Smooth muscle cell (in vitro differentiated cells): Measurements from ENCODE around the gene ADGRD2. TPM values are rescaled to one million over a fixed set of nuclear protein-coding genes. Genes with fewer than 3 reads are reported as not detected.
A peak's percentile ranks its signal among the peaks of the same experiment; 100 is the strongest.

ENCODE experiments used
- DNase-seq: peaks from one replicate; lab custom pipeline; 2025; ENCODE audit not compliant: unreplicated experiment; lab: John Stamatoyannopoulos, UW
- H2AFZ ChIP-seq: fragments of 200-600 bp; sonication (generic); 2 replicates; pipeline ENCODE4 v1.6.0; 2016; ENCODE audit warnings: antibody characterized with exemption, low read depth, mild to moderate bottlenecking
- H3F3A ChIP-seq: fragments of 200-600 bp; sonication (generic); 2 replicates; pipeline ENCODE4 v1.6.0; 2017; ENCODE audit warnings: antibody characterized with exemption, low read depth
- H3K27ac ChIP-seq: fragments of 200-600 bp; sonication (generic); 2 replicates; pipeline ENCODE4 v1.5.1; 2016; ENCODE audit warnings: low read depth, mild to moderate bottlenecking
- H3K27me3 ChIP-seq: fragments of 200-600 bp; sonication (generic); 2 replicates; pipeline ENCODE4 v1.6.1; 2016; ENCODE audit warnings: low read depth, mild to moderate bottlenecking
- H3K36me3 ChIP-seq: fragments of 200-600 bp; sonication (generic); 2 replicates; pipeline ENCODE4 v1.5.1; 2016; ENCODE audit warnings: low read depth
- H3K4me1 ChIP-seq: fragments of 200-600 bp; sonication (generic); 2 replicates; pipeline ENCODE4 v1.5.1; 2016; ENCODE audit warnings: low read depth
- H3K4me2 ChIP-seq: fragments of 200-600 bp; sonication (generic); 2 replicates; pipeline ENCODE4 v1.6.0; 2016; ENCODE audit warnings: mild to moderate bottlenecking
- H3K4me3 ChIP-seq: fragments of 200-600 bp; sonication (generic); 2 replicates; pipeline ENCODE4 v1.5.1; 2016; ENCODE audit warnings: mild to moderate bottlenecking
- H3K79me2 ChIP-seq: fragments of 200-600 bp; sonication (generic); 2 replicates; pipeline ENCODE4 v1.6.0; 2016; ENCODE audit warnings: low read depth, mild to moderate bottlenecking
- H3K9ac ChIP-seq: fragments of 200-600 bp; sonication (generic); 2 replicates; pipeline ENCODE4 v1.6.0; 2016; ENCODE audit warnings: low read depth
- H3K9me3 ChIP-seq: fragments of 200-600 bp; sonication (generic); replicated peaks from 2 replicates; pipeline ENCODE4 v1.5.1; 2016; ENCODE audit warnings: low read depth
- H4K20me1 ChIP-seq: fragments of 200-600 bp; sonication (generic); 2 replicates; pipeline ENCODE4 v1.6.0; 2016; ENCODE audit warnings: low read depth
- CTCF ChIP-seq: fragments of 200-600 bp; sonication (generic); IDR thresholded peaks from 2 replicates; pipeline ENCODE4 v1.5.1; 2017; ENCODE audit warnings: borderline replicate concordance, mild to moderate bottlenecking, antibody characterized with exemption; ENCODE audit not compliant: insufficient read depth, poor library complexity, severe bottlenecking
- WGBS: methylation state at CpG from one replicate; pipeline ENCODE4 v1.1.7; 2016; ENCODE audit warnings: low lambda C conversion rate; 5-methylcytosine and 5-hydroxymethylcytosine counted together
- polyA plus RNA-seq: library from polyadenylated mRNA; unstranded; fragments of >200 nt; fragmentation: Nextera tagmentation; extraction: Ambion mirVana; gene quantifications from 2 replicates; pipeline ENCODE4 v1.2.1, GENCODE V29; 2016
- total RNA-seq: library from RNA; depleted of rRNA; stranded (reverse); fragments of >200 nt; gene quantifications from 2 replicates; pipeline ENCODE4 v1.2.3, GENCODE V29; 2014

The ADGRD2 gene
- total and polyA plus RNA-seq, 2 experiments from 2014 or later, result not detected

DNA sequence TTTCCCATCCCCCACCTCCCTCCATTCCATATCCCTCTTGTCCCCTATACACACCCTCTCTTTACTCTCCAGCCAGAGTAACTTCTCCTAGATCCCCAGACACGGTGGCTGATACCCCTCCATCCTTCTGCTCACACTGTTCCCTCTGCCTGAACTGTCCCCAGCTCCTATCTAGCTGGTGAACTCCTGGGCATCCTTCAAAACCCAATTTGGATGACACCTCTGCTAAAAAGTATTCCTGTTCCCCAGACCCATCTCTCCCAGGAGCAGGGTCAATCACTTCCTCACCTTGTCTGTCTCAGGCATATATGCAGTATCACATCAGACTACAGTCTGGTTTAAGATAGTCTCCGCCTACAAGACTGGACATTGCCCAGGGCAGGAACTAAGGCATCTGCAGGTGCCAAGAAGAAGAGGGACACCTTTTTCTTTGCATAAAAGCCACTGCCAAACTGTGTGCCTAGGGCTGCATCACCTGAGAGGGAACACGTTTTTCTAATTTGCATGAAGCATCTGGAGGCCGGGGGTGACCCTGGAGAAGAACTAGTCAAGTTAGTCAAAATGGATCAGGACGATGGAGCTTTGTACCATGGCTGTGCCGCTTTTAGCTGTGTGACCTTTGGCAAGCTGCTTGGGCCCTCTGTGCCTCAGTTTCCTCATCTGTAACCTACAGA lies 29.8 kb downstream of the ADGRD2 start:
- H3K9me3 ChIP-seq, result no peaks in the 10 kb centered on the region
- no peak overlapping the region for H3K4me2 ChIP-seq
- H3K27me3 ChIP-seq, result peaks cover 6% of the 10 kb centered on the region
- WGBS, result 83% methylated on average over 6 of the region's 6 CpGs
- peaks cover 16% of the 10 kb centered on the region for H3K4me1 ChIP-seq
- H3F3A ChIP-seq, result no peaks in the 10 kb centered on the region
- H4K20me1 ChIP-seq, result no peaks in the 10 kb centered on the region
- no peak overlapping the region for H2AFZ ChIP-seq
- no peaks in the 10 kb centered on the region for H3K79me2 ChIP-seq
- DNase-seq, result no peak
- H3K27ac ChIP-seq, result no peak overlapping the region
- H3K9ac ChIP-seq, result no peak overlapping the region
- TF ChIP-seq CTCF, result no peak
- no peaks in the 10 kb centered on the region for H3K36me3 ChIP-seq
- H3K4me3 ChIP-seq, result no peak overlapping the region

- H3K27ac ChIP-seq, result no peak overlapping the region
- H3K9me3 ChIP-seq, result no peaks in the 10 kb centered on the region
- TF ChIP-seq CTCF, result peak; percentile 26
- H3K4me2 ChIP-seq, result no peak overlapping the region
- no peak overlapping the region for H2AFZ ChIP-seq
- H3K79me2 ChIP-seq, result no peaks in the 10 kb centered on the region
- H3F3A ChIP-seq, result no peaks in the 10 kb centered on the region
- 32% methylated on average over 7 of the region's 7 CpGs for WGBS
- H3K9ac ChIP-seq, result no peak overlapping the region
- no peaks in the 10 kb centered on the region for H4K20me1 ChIP-seq
- peaks cover 21% of the 10 kb centered on the region for H3K4me1 ChIP-seq
- peaks cover 6% of the 10 kb centered on the region for H3K27me3 ChIP-seq
- DNase-seq, result no peak
- no peaks in the 10 kb centered on the region for H3K36me3 ChIP-seq
- H3K4me3 ChIP-seq, result no peak overlapping the region
These were observed 30.4 kb downstream of the ADGRD2 start for GRCh38 chr9:124480621-124480981.

- H4K20me1 ChIP-seq, result no peaks in the 10 kb centered on the region
- H3K4me1 ChIP-seq, result peaks cover 26% of the 10 kb centered on the region
- H3K9me3 ChIP-seq, result no peaks in the 10 kb centered on the region
- no peak overlapping the region for H2AFZ ChIP-seq
- no peak overlapping the region for H3K4me3 ChIP-seq
- H3K4me2 ChIP-seq, result no peak overlapping the region
- H3F3A ChIP-seq, result no peaks in the 10 kb centered on the region
- H3K9ac ChIP-seq, result no peak overlapping the region
- peaks cover 7% of the 10 kb centered on the region for H3K27me3 ChIP-seq
- H3K79me2 ChIP-seq, result no peaks in the 10 kb centered on the region
- 92% methylated on average over 14 of the region's 17 CpGs for WGBS
- DNase-seq, result no peak
- no peak overlapping the region for H3K27ac ChIP-seq
- no peaks in the 10 kb centered on the region for H3K36me3 ChIP-seq
- no peak for TF ChIP-seq CTCF
These were observed 30.9 kb downstream of the ADGRD2 start for GRCh38 chr9:124481115-124481514.

DNA sequence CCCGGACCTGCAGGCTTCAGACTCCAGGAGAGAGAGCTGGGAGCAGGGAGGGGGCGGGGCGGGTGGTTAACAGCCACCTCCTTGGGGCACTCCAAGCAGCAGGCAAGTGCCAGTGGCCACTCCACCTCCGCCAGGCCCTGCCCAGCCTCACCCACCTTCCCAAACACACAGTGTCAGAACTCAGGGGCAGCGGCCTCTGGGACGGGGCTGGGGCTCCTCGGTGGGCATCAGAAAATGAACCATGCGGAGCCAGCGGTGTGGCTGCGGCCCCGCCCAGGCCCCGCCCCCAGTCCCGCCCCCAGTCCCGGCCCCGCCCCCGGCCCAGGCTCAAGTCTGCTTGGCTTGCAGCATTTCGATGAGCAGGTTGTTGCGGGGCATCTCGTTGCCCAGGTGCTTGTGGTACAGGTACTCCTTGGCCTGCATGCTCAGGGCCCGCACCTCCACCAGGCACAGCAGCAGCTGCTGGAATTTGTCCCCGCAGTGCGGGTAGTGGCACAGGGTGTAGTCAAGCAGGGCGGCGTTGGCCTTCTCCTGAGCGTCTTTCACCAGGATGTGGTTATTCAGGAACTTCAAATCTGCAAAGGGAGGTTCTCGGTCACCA lies 32.3 kb downstream of the ADGRD2 start:
- no peak overlapping the region for H3K4me2 ChIP-seq
- H4K20me1 ChIP-seq, result no peaks in the 10 kb centered on the region
- no peaks in the 10 kb centered on the region for H3F3A ChIP-seq
- H2AFZ ChIP-seq, result no peak overlapping the region
- TF ChIP-seq CTCF, result no peak
- WGBS, result 41% methylated on average over 23 of the region's 26 CpGs
- H3K4me1 ChIP-seq, result peaks cover 26% of the 10 kb centered on the region
- no peaks in the 10 kb centered on the region for H3K79me2 ChIP-seq
- no peak overlapping the region for H3K9ac ChIP-seq
- no peaks in the 10 kb centered on the region for H3K36me3 ChIP-seq
- no peak overlapping the region for H3K4me3 ChIP-seq
- H3K27me3 ChIP-seq, result peaks cover 21% of the 10 kb centered on the region
- no peak overlapping the region for H3K27ac ChIP-seq
- H3K9me3 ChIP-seq, result no peaks in the 10 kb centered on the region
- no peak for DNase-seq
